Mammary epithelial cell (primary cell): ENCODE measurements around the gene DST.

Experiments
- CTCF ChIP-seq, 2 donors: IDR thresholded peaks in 1 of 2; conservative IDR thresholded peaks in 1 of 2; 2 replicates each; pipeline ENCODE4 v1.5.1; 2011 to 2012; ENCODE audit warnings: inconsistent platforms in 2 of 2, low read length in 2 of 2, mild to moderate bottlenecking in 2 of 2, control low read depth in 1 of 2, low read depth in 1 of 2; ENCODE audit not compliant: insufficient read depth in 1 of 2; ENCODE audit errors: extremely low read depth in 1 of 2
- EZH2 ChIP-seq: IDR thresholded peaks from 2 replicates; pipeline ENCODE4 v1.6.1; 2012; ENCODE audit warnings: low read length, inconsistent platforms, borderline replicate concordance

DNA sequence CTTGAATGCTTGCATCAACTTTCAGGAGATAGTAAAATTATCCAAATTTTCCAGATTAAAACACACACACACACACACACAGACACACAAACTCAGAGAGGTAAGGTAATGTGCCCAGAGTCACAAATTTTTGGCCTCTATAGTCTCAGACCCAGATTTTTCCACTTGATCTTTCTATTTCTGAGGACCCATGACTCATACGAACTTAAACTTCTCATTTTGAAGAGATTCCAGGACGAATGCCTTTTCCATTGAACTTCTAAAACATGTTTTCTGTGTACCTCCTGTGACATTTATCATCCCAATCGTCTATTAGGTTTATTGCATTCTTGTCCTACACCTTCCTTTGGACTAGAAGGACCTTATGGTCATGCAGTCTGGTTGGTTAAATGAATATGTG is 222.4 kb downstream of the DST start:
- no peak for TF ChIP-seq EZH2
- no peak for TF ChIP-seq CTCF (conservative IDR thresholded peaks at IDR 0.05 in 1 of 2, IDR thresholded peaks at IDR 0.05 in 1 of 2; ENCODE audit: extremely low read depth in 1 of 2, insufficient read depth in 1 of 2, low read depth in 1 of 2, low read length in 2 of 2)
